Ovary (tissue), 9 donors: ENCODE data around the gene SREBF1. TPM values are rescaled to one million over a fixed set of nuclear protein-coding genes. Genes with fewer than 3 reads are reported as not detected.

Experiments
- DNase-seq, 5 donors: peaks; one replicate each; pipeline ENCODE4 v3.0.0-alpha.2; 2019 to 2020
- H3K27ac ChIP-seq, 2 donors: fragments of 200-600 bp; one replicate each; pipeline versions ENCODE4 v1.5.1 to v1.8.0; 2019 to 2022
- H3K27me3 ChIP-seq: fragments of 200-600 bp; one replicate; pipeline ENCODE4 v1.8.0; 2022
- H3K36me3 ChIP-seq: fragments of 200-600 bp; sonication (generic); one replicate; pipeline ENCODE4 v1.5.1; 2019
- H3K4me1 ChIP-seq: one replicate; pipeline ENCODE4 v1.8.1; 2013; ENCODE audit warnings: mild to moderate bottlenecking, moderate library complexity; ENCODE audit not compliant: insufficient read depth
- H3K4me3 ChIP-seq: fragments of 200-600 bp; sonication (generic); one replicate; pipeline ENCODE4 v1.5.1; 2017
- H3K9me3 ChIP-seq, 2 donors: fragments of 200-600 bp in 1 of 2; sonication (generic) in 1 of 2; one replicate each; pipeline versions ENCODE4 v1.5.1 to v1.8.1; 2013 to 2019; ENCODE audit warnings: mild to moderate bottlenecking in 1 of 2, moderate library complexity in 1 of 2
- CTCF ChIP-seq, 3 donors: fragments of 450-650 bp in 2 of 3; fragments of 200-600 bp in 1 of 3; IDR thresholded peaks; one replicate each; pipeline versions ENCODE4 v1.5.1 to v1.8.0; 2016 to 2022; ENCODE audit warnings: antibody characterized with exemption in 3 of 3, mild to moderate bottlenecking in 1 of 3
- EP300 ChIP-seq: sonication (generic); formaldehyde crosslinking; IDR thresholded peaks from one replicate; pipeline ENCODE4 v1.6.1; 2017; ENCODE audit warnings: antibody characterized with exemption
- POLR2A ChIP-seq: fragments of 450-650 bp; IDR thresholded peaks from one replicate; pipeline ENCODE4 v1.6.1; 2017; ENCODE audit warnings: antibody characterized with exemption, mild to moderate bottlenecking, moderate library complexity
- WGBS, 3 donors: extraction: QIAGEN DNeasy Blood & Tissue Kit in 1 of 3; methylation state at CpG; one replicate each; pipeline versions ENCODE4 v1.1.5 to v1.1.7; 2013 to 2017; 5-methylcytosine and 5-hydroxymethylcytosine counted together
- intact Hi-C, 4 donors: fragments of 100-400 bp; cut with DNase I; formaldehyde crosslinking; loops; one replicate each; pipeline versions ENCODE4 v1.11.0 to v1.15.1; 2022 to 2023
- polyA plus RNA-seq, 2 donors: library from polyadenylated mRNA; stranded (reverse); fragments of 200-250 nt in 1 of 2; fragments of 350-450 nt in 1 of 2; fragmentation: Illumina TruSeq in 1 of 2; extraction: RNeasy Lipid Tissue Mini Kit (QIAGEN cat#74804) in 1 of 2; gene quantifications; one replicate each; pipeline ENCODE4 v1.2.3, GENCODE V29; 2013 to 2014
- total RNA-seq, 7 donors: library from RNA; depleted of rRNA in 2 of 7; stranded (reverse); fragments of >200 nt in 2 of 7; fragmentation: NEBNext Ultra II Directional in 3 of 7; extraction: Animal tissue kit (Norgen Biotek cat#: 25700) in 3 of 7; gene quantifications; one replicate each; pipeline versions ENCODE4 v1.1.0 to v1.2.4, GENCODE V29; 2016 to 2023
- donor health status: DM: no; HTN: no; CAD: no; lungs with moderate emphysema.
- donor health status: DM: no; HTN: no; CAD: no.
- donor health status: Bipolar disorder and iron deficiency.
- donor health status: DM: yes; HTN: yes; CAD: no.
- donor health status: DM: no; HTN: no; CAD: no.
- donor health status: DM: yes; HTN: yes; CAD: no.

SREBF1 gene
- total and polyA plus RNA-seq, 9 donors = 24.3 to 190 (median 88.2) TPM

GRCh38 chr17:17793378-17794214 lies 43.2 kb downstream of the SREBF1 start:
- intact Hi-C loops = no loop called here
- Histone ChIP-seq H3K36me3 (no peaks in the 10 kb centered on the region), H3K4me1 (peaks cover 10% of the 10 kb centered on the region), H3K9me3 (no peaks in the 10 kb centered on the region), H3K27me3 (no peaks in the 10 kb centered on the region), H3K4me3 (no peak overlapping the region), H3K27ac (peak overlapping the region in 1 of 2 donors; percentile 65)
- WGBS, 3 donors = 87 to 94% (median 93%) methylated on average over 30 of the region's 30 CpGs
- TF ChIP-seq EP300 = no peak
- no peak for TF ChIP-seq CTCF (IDR thresholded peaks at IDR 0.05)
- TF ChIP-seq POLR2A = no peak
- DNase-seq = peak in 1 of 5 donors; percentile 48

- Histone ChIP-seq H3K4me3 (no peak overlapping the region), H3K9me3 (no peaks in the 10 kb centered on the region), H3K27me3 (no peaks in the 10 kb centered on the region), H3K27ac (peak overlapping the region in 1 of 2 donors; percentile 65), H3K4me1 (peaks cover 10% of the 10 kb centered on the region), H3K36me3 (no peaks in the 10 kb centered on the region)
- intact Hi-C loops = no loop called here
- peak; percentile 74 to 78 (median 77) for DNase-seq
- TF ChIP-seq EP300 (no peak), CTCF (IDR thresholded peaks at IDR 0.05) (no peak), POLR2A (no peak)
- WGBS, 3 donors = 8 to 24% (median 23%) methylated on average over 37 to 38 of the region's 38 CpGs
These were observed 44.0 kb downstream of the SREBF1 start for GRCh38 chr17:17792551-17793377.

GRCh38 chr17:17792037-17792550 lies 44.7 kb downstream of the SREBF1 start:
- no peak overlapping the region for H3K4me3 ChIP-seq
- intact Hi-C loops = no loop called here
- no peaks in the 10 kb centered on the region for H3K36me3 ChIP-seq
- no peak for DNase-seq
- WGBS, 3 donors = 24 to 34% (median 27%) methylated on average over 18 of the region's 18 CpGs
- no peaks in the 10 kb centered on the region for H3K9me3 ChIP-seq
- no peaks in the 10 kb centered on the region for H3K27me3 ChIP-seq
- peaks cover 10% of the 10 kb centered on the region for H3K4me1 ChIP-seq
- TF ChIP-seq EP300 = no peak
- TF ChIP-seq CTCF (IDR thresholded peaks at IDR 0.05) = no peak
- no peak for TF ChIP-seq POLR2A
- H3K27ac ChIP-seq = peak overlapping the region in 1 of 2 donors; percentile 65

- DNase-seq = no peak
- H3K4me1 ChIP-seq = peaks cover 10% of the 10 kb centered on the region
- intact Hi-C loops = no loop called here
- no peak overlapping the region for H3K4me3 ChIP-seq
- H3K27me3 ChIP-seq = no peaks in the 10 kb centered on the region
- TF ChIP-seq EP300 (no peak), CTCF (IDR thresholded peaks at IDR 0.05) (no peak), POLR2A (no peak)
- no peaks in the 10 kb centered on the region for H3K9me3 ChIP-seq
- H3K27ac ChIP-seq = peak overlapping the region in 1 of 2 donors; percentile 38
- WGBS, 3 donors = 72 to 83% (median 80%) methylated on average over 26 of the region's 26 CpGs
- no peaks in the 10 kb centered on the region for H3K36me3 ChIP-seq
These were observed 45.9 kb downstream of the SREBF1 start for GRCh38 chr17:17790637-17791464.
